ENCODE results near the gene TANK.
A peak's percentile ranks its signal among the peaks of the same experiment; 100 is the strongest.

The TANK gene

GRCh38 chr2:161147856-161148255, 12.4 kb upstream of the TANK start:
- ATAC-seq (ENCODE audit: low read depth): no peak

DNA sequence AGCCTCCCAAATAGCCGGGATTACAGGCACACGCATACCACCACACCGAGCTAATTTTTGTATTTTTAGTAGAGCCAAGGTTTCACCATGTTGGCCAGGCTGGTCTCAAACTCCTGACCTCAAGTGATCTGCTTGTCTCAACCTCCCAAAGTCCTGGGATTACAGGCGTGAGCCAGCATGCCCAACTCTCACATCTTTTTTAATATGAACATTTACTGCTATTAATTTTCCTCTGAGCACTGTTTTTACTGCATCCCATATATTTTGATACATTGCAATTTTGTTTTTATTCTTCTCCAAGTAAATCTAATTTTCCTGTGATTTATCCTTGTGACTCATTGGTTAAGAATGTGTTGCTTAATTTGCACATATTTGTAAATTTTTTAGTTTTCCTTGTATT, 9.5 kb upstream of the TANK start:
- ATAC-seq (ENCODE audit: low read depth) (no peak), DNase-seq (ENCODE audit: low spot score) (no peak)
- no peaks in the 10 kb centered on the region for H3K36me3 ChIP-seq (ENCODE audit: low read depth)
- H3K4me1 ChIP-seq (ENCODE audit: insufficient read depth, poor library complexity, severe bottlenecking): no peaks in the 10 kb centered on the region
- no peak for TF ChIP-seq CTCF (IDR thresholded peaks at IDR 0.05; ENCODE audit: poor library complexity, severe bottlenecking)
- no peak overlapping the region for H3K4me3 ChIP-seq (ENCODE audit: severe bottlenecking)
- no peaks in the 10 kb centered on the region for H3K27me3 ChIP-seq (ENCODE audit: insufficient read depth, poor library complexity, severe bottlenecking)
- H3K9me3 ChIP-seq (ENCODE audit: severe bottlenecking): peaks cover 12% of the 10 kb centered on the region
- H3K27ac ChIP-seq (ENCODE audit: poor library complexity, severe bottlenecking): no peak overlapping the region

More at GRCh38 chr2:161147856-161148255, 12.4 kb upstream of the TANK start:
- Histone ChIP-seq H3K9me3 (ENCODE audit: severe bottlenecking) (peaks cover 12% of the 10 kb centered on the region), H3K4me1 (ENCODE audit: insufficient read depth, poor library complexity, severe bottlenecking) (no peaks in the 10 kb centered on the region), H3K27me3 (ENCODE audit: insufficient read depth, poor library complexity, severe bottlenecking) (no peaks in the 10 kb centered on the region), H3K36me3 (ENCODE audit: low read depth) (no peaks in the 10 kb centered on the region), H3K27ac (ENCODE audit: poor library complexity, severe bottlenecking) (no peak overlapping the region), H3K4me3 (ENCODE audit: severe bottlenecking) (no peak overlapping the region)
- no peak for TF ChIP-seq CTCF (IDR thresholded peaks at IDR 0.05; ENCODE audit: poor library complexity, severe bottlenecking)
- DNase-seq (ENCODE audit: low spot score): no peak

GRCh38 chr2:161152302-161152701, 7.9 kb upstream of the TANK start:
- no peaks in the 10 kb centered on the region for H3K27me3 ChIP-seq (ENCODE audit: insufficient read depth, poor library complexity, severe bottlenecking)
- H3K4me3 ChIP-seq (ENCODE audit: severe bottlenecking): no peak overlapping the region
- no peak for ATAC-seq (ENCODE audit: low read depth)
- H3K36me3 ChIP-seq (ENCODE audit: low read depth): no peaks in the 10 kb centered on the region
- no peak overlapping the region for H3K27ac ChIP-seq (ENCODE audit: poor library complexity, severe bottlenecking)
- H3K4me1 ChIP-seq (ENCODE audit: insufficient read depth, poor library complexity, severe bottlenecking): no peaks in the 10 kb centered on the region
- TF ChIP-seq CTCF (IDR thresholded peaks at IDR 0.05; ENCODE audit: poor library complexity, severe bottlenecking): no peak
- DNase-seq (ENCODE audit: low spot score): no peak
- peaks cover 12% of the 10 kb centered on the region for H3K9me3 ChIP-seq (ENCODE audit: severe bottlenecking)

DNA sequence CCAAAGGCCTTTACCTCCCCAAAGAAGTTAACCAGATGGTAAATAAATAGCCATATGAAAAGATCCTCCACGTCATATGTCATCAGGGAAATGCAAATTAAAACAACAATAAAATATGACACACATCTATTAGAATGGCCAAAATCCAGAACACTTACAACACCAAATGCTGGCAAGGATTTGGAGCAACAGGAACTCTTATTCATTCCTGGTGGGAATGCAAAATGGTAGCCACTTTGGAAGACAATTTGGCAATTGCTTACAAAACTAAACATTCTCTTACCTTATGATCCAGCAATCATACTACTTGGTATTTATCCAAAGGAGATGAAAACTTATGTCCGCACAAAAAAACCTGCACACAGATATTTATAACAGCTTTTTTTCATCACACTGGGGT, 1.3 kb upstream of the TANK start:
- H3K4me1 ChIP-seq (ENCODE audit: insufficient read depth, poor library complexity, severe bottlenecking): peaks cover 20% of the 10 kb centered on the region
- no peak for ATAC-seq (ENCODE audit: low read depth)
- no peaks in the 10 kb centered on the region for H3K27me3 ChIP-seq (ENCODE audit: insufficient read depth, poor library complexity, severe bottlenecking)
- H3K27ac ChIP-seq (ENCODE audit: poor library complexity, severe bottlenecking): no peak overlapping the region
- H3K9me3 ChIP-seq (ENCODE audit: severe bottlenecking): no peaks in the 10 kb centered on the region
- TF ChIP-seq CTCF (IDR thresholded peaks at IDR 0.05; ENCODE audit: poor library complexity, severe bottlenecking): no peak
- peaks cover 28% of the 10 kb centered on the region for H3K36me3 ChIP-seq (ENCODE audit: low read depth)
- no peak overlapping the region for H3K4me3 ChIP-seq (ENCODE audit: severe bottlenecking)
- DNase-seq (ENCODE audit: low spot score): no peak

DNA sequence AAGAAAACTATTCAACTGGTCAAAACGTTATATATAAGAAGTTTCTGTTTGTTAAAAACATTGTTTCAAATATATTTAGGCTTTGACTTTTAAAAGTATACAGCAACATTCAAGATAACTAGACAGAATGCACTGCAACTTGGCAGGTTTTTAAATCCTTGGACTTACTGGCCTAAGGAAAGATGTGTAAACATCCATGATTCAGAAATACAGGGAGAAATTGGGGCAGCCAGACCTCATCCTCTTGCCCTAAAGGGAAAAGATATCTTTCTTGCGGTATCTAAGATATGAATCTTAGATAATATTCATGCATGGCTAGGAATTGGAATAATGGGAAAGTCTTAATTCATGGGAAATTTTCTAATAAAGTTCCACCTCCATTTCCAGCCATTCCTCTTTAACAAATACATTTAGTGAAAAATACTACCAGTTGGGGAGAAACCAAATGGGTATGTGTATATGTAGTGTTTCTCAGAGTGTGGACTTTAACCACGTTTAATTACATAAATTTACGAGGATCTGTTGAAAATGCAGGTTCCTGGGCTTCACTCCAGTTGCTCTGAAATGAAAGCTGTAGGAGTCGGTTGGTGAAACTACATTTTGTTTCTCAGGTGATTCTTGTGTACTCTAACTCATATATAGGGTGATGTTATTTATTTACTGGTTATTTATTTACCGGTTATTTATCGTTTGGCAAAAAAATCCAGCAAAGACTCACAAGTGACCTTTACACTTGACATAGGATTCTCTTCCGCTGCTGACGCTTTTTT, 587 bp upstream of the TANK start:
- Histone ChIP-seq H3K27ac (ENCODE audit: poor library complexity, severe bottlenecking) (peak overlapping the region; percentile 96), H3K36me3 (ENCODE audit: low read depth) (peaks cover 35% of the 10 kb centered on the region), H3K9me3 (ENCODE audit: severe bottlenecking) (no peaks in the 10 kb centered on the region), H3K4me3 (ENCODE audit: severe bottlenecking) (peak overlapping the region; percentile 85), H3K4me1 (ENCODE audit: insufficient read depth, poor library complexity, severe bottlenecking) (peaks cover 20% of the 10 kb centered on the region), H3K27me3 (ENCODE audit: insufficient read depth, poor library complexity, severe bottlenecking) (no peaks in the 10 kb centered on the region)
- ATAC-seq (ENCODE audit: low read depth) (no peak), DNase-seq (ENCODE audit: low spot score) (no peak)
- TF ChIP-seq CTCF (IDR thresholded peaks at IDR 0.05; ENCODE audit: poor library complexity, severe bottlenecking): no peak
